Measurements from ENCODE around the gene FMO2. TPM values are rescaled to one million over a fixed set of nuclear protein-coding genes. Genes with fewer than 3 reads are reported as not detected.

The FMO2 gene
- total RNA-seq, 2 donors from 2014 or later, result 1.1 to 1.3 TPM

DNA sequence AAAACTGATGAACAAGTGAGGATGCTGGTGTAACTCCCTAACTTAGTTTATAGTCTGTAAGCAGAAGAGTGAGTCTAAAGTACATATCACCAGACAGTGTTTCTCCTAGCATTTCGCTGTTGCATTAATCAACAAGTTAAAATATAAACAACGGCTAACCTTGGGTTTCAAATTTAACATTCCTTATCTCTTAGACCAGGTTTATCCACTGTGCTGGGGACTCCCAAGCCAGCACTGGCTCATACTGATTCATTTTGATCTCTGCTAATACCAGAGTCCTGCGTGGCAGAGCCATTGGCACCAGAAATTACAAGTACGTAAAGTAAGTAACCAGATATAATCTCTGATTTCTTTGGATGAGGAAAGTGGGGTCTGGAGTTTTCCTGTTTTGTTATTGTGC is 63.2 kb downstream of the FMO2 start, which contains the start of gene FMO1:
Gene FMO1 (plus strand): TSS at position 193 of the 400 bp plus-strand sequence. CDS start 9,594 bp downstream, outside the sequence.
- TF ChIP-seq, protein P1, sequence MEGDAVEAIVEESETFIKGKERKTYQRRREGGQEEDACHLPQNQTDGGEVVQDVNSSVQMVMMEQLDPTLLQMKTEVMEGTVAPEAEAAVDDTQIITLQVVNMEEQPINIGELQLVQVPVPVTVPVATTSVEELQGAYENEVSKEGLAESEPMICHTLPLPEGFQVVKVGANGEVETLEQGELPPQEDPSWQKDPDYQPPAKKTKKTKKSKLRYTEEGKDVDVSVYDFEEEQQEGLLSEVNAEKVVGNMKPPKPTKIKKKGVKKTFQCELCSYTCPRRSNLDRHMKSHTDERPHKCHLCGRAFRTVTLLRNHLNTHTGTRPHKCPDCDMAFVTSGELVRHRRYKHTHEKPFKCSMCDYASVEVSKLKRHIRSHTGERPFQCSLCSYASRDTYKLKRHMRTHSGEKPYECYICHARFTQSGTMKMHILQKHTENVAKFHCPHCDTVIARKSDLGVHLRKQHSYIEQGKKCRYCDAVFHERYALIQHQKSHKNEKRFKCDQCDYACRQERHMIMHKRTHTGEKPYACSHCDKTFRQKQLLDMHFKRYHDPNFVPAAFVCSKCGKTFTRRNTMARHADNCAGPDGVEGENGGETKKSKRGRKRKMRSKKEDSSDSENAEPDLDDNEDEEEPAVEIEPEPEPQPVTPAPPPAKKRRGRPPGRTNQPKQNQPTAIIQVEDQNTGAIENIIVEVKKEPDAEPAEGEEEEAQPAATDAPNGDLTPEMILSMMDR (IDR thresholded peaks at IDR 0.05), result no peak
- no peaks in the 10 kb centered on the region for H3K4me1 ChIP-seq
- H3K36me3 ChIP-seq, result no peaks in the 10 kb centered on the region
- no peak within 1 kb of the TSS for H3K9ac ChIP-seq (ENCODE audit: low read depth in 2 of 2, low read length in 2 of 2)
- intact Hi-C loops (cut with DNase I), result loop anchor here (5.0 kb wide), 1 partner anchor 64 kb away; the partner anchor contains the start of gene FMO4
- H3K9me3 ChIP-seq, result no peaks in the 10 kb centered on the region
- H3K4me3 ChIP-seq, result no peak within 1 kb of the TSS
- no peak for DNase-seq
- no peaks in the 10 kb centered on the region for H3K27me3 ChIP-seq
- no peak within 1 kb of the TSS for H3K27ac ChIP-seq

DNA sequence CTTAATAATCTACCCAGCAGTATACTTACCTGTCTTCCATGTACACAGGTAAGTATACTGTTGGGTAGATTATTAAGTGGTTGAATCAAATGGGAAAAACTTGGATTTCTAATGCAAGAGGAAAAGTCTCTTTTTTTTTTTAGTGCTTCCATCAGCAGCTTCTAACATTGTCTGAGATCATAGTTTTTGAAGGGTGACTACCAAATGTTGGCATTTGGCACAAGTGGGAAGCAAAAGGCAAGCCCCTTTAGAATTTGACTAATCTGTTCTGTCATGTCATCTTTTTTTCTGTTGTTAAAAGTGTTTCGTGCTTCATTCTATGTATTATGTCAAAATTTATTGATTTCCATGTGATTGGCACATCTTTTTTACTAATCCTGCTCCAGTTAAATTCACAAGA is 63.7 kb downstream of the FMO2 start:
- no peak for DNase-seq
- Histone ChIP-seq H3K27ac (no peak overlapping the region), H3K36me3 (no peaks in the 10 kb centered on the region), H3K4me3 (no peak overlapping the region), H3K9ac (ENCODE audit: low read depth in 2 of 2, low read length in 2 of 2) (no peak overlapping the region), H3K4me1 (no peaks in the 10 kb centered on the region), H3K9me3 (no peaks in the 10 kb centered on the region), H3K27me3 (no peaks in the 10 kb centered on the region)
- TF ChIP-seq, protein P1 (IDR thresholded peaks at IDR 0.05), result no peak
- intact Hi-C loops (cut with DNase I), result loop anchor here (5.0 kb wide), 1 partner anchor 63 kb away; the partner anchor contains the start of gene FMO4

DNA sequence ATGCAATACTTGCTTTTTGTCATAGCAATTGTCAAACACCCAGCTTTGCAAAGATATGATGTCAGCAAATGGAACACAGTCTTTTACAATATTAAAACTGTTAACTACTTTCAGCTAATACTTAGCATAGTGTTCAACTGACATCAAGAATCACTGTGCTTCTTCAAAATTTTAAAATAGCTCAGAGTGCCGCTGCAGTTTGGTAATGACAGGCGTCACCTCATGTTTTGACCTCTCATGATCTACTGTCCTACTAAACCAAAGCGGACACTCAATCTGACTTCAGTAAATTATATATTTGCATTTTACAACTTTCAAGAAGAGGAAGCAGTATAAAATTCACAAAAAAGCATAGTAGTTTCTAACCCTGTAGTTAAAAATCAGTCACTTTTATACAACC is 65.2 kb downstream of the FMO2 start:
- Histone ChIP-seq H3K27me3 (no peaks in the 10 kb centered on the region), H3K36me3 (no peaks in the 10 kb centered on the region), H3K9ac (ENCODE audit: low read depth in 2 of 2, low read length in 2 of 2) (no peak overlapping the region), H3K4me3 (no peak overlapping the region), H3K27ac (no peak overlapping the region), H3K4me1 (no peaks in the 10 kb centered on the region), H3K9me3 (no peaks in the 10 kb centered on the region)
- intact Hi-C loops (cut with DNase I), result no loop called here
- TF ChIP-seq, protein P1 (IDR thresholded peaks at IDR 0.05), result no peak
- DNase-seq, result no peak

DNA sequence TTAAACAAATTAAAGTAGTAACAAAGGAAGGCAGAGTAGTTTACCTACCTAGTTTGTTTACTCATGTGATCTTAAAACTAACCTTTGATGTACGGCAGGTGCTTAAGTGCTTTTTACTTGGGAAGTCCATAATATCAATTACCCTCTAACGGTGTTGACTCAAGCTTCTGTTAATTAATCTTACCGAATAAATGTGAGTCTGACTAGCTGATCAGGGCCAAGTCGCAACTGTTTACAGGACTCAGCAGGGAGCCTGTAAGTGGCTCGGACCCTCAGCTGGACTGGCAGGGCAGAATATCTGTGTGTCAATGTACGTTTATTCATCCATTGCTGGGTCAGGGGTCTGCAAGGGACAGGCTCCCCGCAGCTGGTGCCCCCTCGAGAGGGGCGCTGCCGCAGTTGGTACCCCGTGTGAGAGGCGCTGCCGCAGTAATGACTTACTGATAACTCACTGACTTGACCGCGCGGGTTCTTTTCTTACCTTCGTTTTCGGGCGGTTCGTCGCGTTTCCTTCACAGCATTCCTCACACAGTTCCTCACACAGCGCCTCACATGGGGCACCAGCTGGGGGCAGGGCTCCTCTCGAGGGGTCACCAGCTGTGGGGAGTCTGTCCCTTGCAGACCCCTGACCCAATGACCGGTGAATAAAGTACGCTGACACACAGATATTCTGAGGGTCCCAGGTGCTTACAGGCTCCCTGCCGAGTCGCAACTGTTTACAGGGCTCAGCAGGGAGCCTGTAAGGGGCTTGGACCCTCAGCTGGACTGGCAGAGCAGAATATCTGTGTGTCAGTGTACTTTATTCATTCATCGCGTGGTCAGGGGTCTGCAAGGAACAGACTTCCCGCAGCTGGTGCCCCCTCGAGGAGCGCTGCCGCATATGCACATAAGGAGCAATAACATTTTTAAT is 66.2 kb downstream of the FMO2 start:
- no peaks in the 10 kb centered on the region for H3K27me3 ChIP-seq
- peak overlapping the region; percentile 13 to 62 for H3K9ac ChIP-seq (ENCODE audit: low read depth in 2 of 2, low read length in 2 of 2)
- H3K36me3 ChIP-seq, result no peaks in the 10 kb centered on the region
- no peaks in the 10 kb centered on the region for H3K4me1 ChIP-seq
- TF ChIP-seq, protein P1 (IDR thresholded peaks at IDR 0.05), result peak; percentile 56
- intact Hi-C loops (cut with DNase I), result no loop called here
- no peak overlapping the region for H3K27ac ChIP-seq
- DNase-seq, result peak; percentile 51
- peak overlapping the region; percentile 45 for H3K4me3 ChIP-seq
- H3K9me3 ChIP-seq, result no peaks in the 10 kb centered on the region

DNA sequence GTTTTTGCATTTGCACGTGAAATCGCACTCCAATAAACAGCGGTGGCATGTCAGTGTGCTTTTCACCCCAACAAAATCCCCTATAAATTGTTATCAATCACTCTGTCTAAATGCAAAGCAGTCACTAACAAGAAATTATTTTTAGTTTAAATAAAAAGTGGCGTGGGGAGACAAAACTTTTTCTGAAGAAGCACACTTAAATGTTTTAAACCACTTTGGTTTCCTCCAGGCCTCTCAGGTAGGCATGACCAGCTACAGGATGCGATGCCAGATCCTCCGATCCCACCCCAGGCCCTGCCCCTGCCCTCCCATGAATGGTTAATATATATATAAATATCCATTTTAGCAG is 66.8 kb downstream of the FMO2 start:
- Histone ChIP-seq H3K36me3 (no peaks in the 10 kb centered on the region), H3K4me3 (peak overlapping the region; percentile 45)

More for the DNA sequence above, 66.8 kb downstream of the FMO2 start:
- DNase-seq, result no peak
- no peaks in the 10 kb centered on the region for H3K27me3 ChIP-seq
- intact Hi-C loops (cut with DNase I), result no loop called here
- H3K4me1 ChIP-seq, result no peaks in the 10 kb centered on the region
- peak overlapping the region; percentile 13 to 62 for H3K9ac ChIP-seq (ENCODE audit: low read depth in 2 of 2, low read length in 2 of 2)
- no peaks in the 10 kb centered on the region for H3K9me3 ChIP-seq
- TF ChIP-seq, protein P1 (IDR thresholded peaks at IDR 0.05), result no peak
- H3K27ac ChIP-seq, result no peak overlapping the region

All from colonic mucosa (tissue), 4 donors.